SK-N-SH treated with all-trans-retinoic acid at 6 μM for 48 hours (cell line): ENCODE data around the gene KRT72.

ENCODE experiments used
- ATAC-seq: fragments of 200-7000 bp; cut with Tn5 transposase; 3 replicates; pipeline ENCODE4 v1.9.1; 2020; ENCODE audit warnings: mild to moderate bottlenecking, moderate library complexity
- ARNTL ChIP-seq: fragments of 450-650 bp; formaldehyde crosslinking; IDR thresholded peaks from 2 replicates; pipeline ENCODE4 v1.5.0; 2020; ENCODE audit warnings: low read depth, mild to moderate bottlenecking, moderate library complexity, borderline replicate concordance
- BACH2 ChIP-seq: fragments of 250-450 bp; sonication (Bioruptor Pico); IDR thresholded peaks from 2 replicates; pipeline ENCODE4 v1.9.0; 2021; ENCODE audit warnings: mild to moderate bottlenecking, borderline replicate concordance
- CSDC2 ChIP-seq: fragments of 250-450 bp; sonication (Bioruptor Pico); IDR thresholded peaks from 2 replicates; pipeline ENCODE4 v1.5.0; 2020; ENCODE audit warnings: mild to moderate bottlenecking, moderate library complexity
- ESRRG ChIP-seq: fragments of 250-450 bp; sonication (Bioruptor Pico); IDR thresholded peaks from 2 replicates; pipeline ENCODE4 v1.6.1; 2021; ENCODE audit warnings: mild to moderate bottlenecking
- GLIS3 ChIP-seq: fragments of 250-450 bp; sonication (Bioruptor Pico); IDR thresholded peaks from 2 replicates; pipeline ENCODE4 v1.5.0; 2020; ENCODE audit warnings: mild to moderate bottlenecking, moderate library complexity
- ISL1 ChIP-seq: fragments of 250-450 bp; sonication (Bioruptor Pico); IDR thresholded peaks from 2 replicates; pipeline ENCODE4 v2.1.2; 2022; ENCODE audit warnings: mild to moderate bottlenecking, moderate library complexity
- PPARA ChIP-seq: fragments of 250-450 bp; sonication (Bioruptor Pico); IDR thresholded peaks from 2 replicates; pipeline ENCODE4 v1.5.0; 2020; ENCODE audit warnings: mild to moderate bottlenecking, borderline replicate concordance
- RARB ChIP-seq: fragments of 250-450 bp; sonication (Bioruptor Pico); IDR thresholded peaks from 2 replicates; pipeline ENCODE4 v1.8.0; 2021; ENCODE audit warnings: mild to moderate bottlenecking, moderate library complexity
- SNAI2 ChIP-seq: fragments of 250-450 bp; sonication (Bioruptor Pico); IDR thresholded peaks from 2 replicates; pipeline ENCODE4 v1.5.0; 2020; ENCODE audit warnings: mild to moderate bottlenecking, moderate library complexity
- TCF4 ChIP-seq: fragments of 250-450 bp; sonication (Bioruptor Pico); IDR thresholded peaks from 2 replicates; pipeline ENCODE4 v1.8.0; 2021; ENCODE audit warnings: mild to moderate bottlenecking, moderate library complexity, borderline replicate concordance
- TOX ChIP-seq: fragments of 250-450 bp; sonication (Bioruptor Pico); IDR thresholded peaks from 2 replicates; pipeline ENCODE4 v1.8.0; 2021; ENCODE audit warnings: mild to moderate bottlenecking, moderate library complexity, borderline replicate concordance
- ZC3H10 ChIP-seq: fragments of 250-450 bp; sonication (Bioruptor Pico); IDR thresholded peaks from 2 replicates; pipeline ENCODE4 v1.5.1; 2021; ENCODE audit warnings: mild to moderate bottlenecking, moderate library complexity
- ZFP3 ChIP-seq: fragments of 250-450 bp; sonication (Bioruptor Pico); IDR thresholded peaks from 2 replicates; pipeline ENCODE4 v1.5.0; 2020; ENCODE audit warnings: mild to moderate bottlenecking, moderate library complexity
- ZFP30 ChIP-seq: fragments of 450-650 bp; formaldehyde crosslinking; IDR thresholded peaks from 2 replicates; pipeline ENCODE4 v1.5.0; 2022; ENCODE audit warnings: mild to moderate bottlenecking, moderate library complexity
- ZNF565 ChIP-seq: fragments of 450-650 bp; formaldehyde crosslinking; conservative IDR thresholded peaks from 2 replicates; pipeline ENCODE4 v1.5.0; 2020; ENCODE audit warnings: low read depth, mild to moderate bottlenecking, moderate library complexity
- ZNF70 ChIP-seq: fragments of 450-650 bp; formaldehyde crosslinking; IDR thresholded peaks from 2 replicates; pipeline ENCODE4 v1.5.0; 2020; ENCODE audit warnings: mild to moderate bottlenecking, moderate library complexity
- ZNF8 ChIP-seq: fragments of 450-650 bp; formaldehyde crosslinking; IDR thresholded peaks from 2 replicates; pipeline ENCODE4 v1.5.0; 2020; ENCODE audit warnings: mild to moderate bottlenecking, moderate library complexity
- TF ChIP-seq, protein P1 (sequence below): fragments of 250-450 bp; sonication (Bioruptor Pico); IDR thresholded peaks from 2 replicates; pipeline ENCODE4 v1.8.0; 2020; ENCODE audit warnings: mild to moderate bottlenecking, moderate library complexity, borderline replicate concordance
- TF ChIP-seq, protein P2 (sequence below): fragments of 250-450 bp; sonication (Bioruptor Pico); IDR thresholded peaks from 2 replicates; pipeline ENCODE4 v1.5.1; 2020; ENCODE audit warnings: low read depth, mild to moderate bottlenecking, moderate library complexity
- TF ChIP-seq, protein P3 (sequence below): fragments of 250-450 bp; sonication (Bioruptor Pico); IDR thresholded peaks from 2 replicates; pipeline ENCODE4 v1.5.1; 2021; ENCODE audit warnings: mild to moderate bottlenecking, moderate library complexity
- TF ChIP-seq, protein P4 (sequence below): fragments of 250-450 bp; sonication (Bioruptor Pico); IDR thresholded peaks from 2 replicates; pipeline ENCODE4 v1.8.0; 2021; ENCODE audit warnings: low read depth, mild to moderate bottlenecking, moderate library complexity, borderline replicate concordance
- TF ChIP-seq, protein P5 (sequence below): fragments of 250-450 bp; sonication (Bioruptor Pico); IDR thresholded peaks from 2 replicates; pipeline ENCODE4 v1.5.0; 2020; ENCODE audit warnings: mild to moderate bottlenecking, moderate library complexity

Gene KRT72

DNA sequence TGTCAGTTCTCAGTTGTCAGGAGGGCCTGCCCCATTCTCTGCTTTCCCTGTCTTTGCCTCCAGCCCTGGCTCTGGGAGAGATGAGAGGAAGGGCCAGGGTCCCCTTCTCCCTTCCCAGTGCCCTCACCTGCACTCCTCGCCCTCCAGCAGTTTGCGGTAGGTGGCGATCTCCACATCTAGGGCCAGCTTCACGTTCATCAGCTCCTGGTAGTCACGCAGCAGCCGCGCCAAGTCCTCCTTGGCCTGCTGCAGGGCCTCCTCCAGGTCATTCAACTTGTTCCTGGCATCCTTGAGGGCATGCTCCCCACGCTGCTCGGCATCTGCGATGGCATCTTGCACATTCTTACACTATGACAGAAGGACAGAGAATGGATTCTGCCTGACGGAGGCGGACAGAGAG lies 45.4 kb upstream of the KRT72 start:
- no peak for ATAC-seq
- TF ChIP-seq ZNF8 (CRISPR knock-in tag) (no peak), ZNF565 (CRISPR knock-in tag) (no peak), TOX (CRISPR knock-in tag) (no peak), ESRRG (no peak), BACH2 (CRISPR knock-in tag) (no peak), TCF4 (CRISPR knock-in tag) (no peak), ARNTL (CRISPR knock-in tag) (no peak), ZFP30 (CRISPR knock-in tag) (no peak), ZNF70 (CRISPR knock-in tag) (no peak), GLIS3 (CRISPR knock-in tag) (no peak), ZC3H10 (CRISPR knock-in tag) (no peak), RARB (CRISPR knock-in tag) (no peak), PPARA (CRISPR knock-in tag) (no peak), SNAI2 (CRISPR knock-in tag) (no peak), ZFP3 (CRISPR knock-in tag) (no peak)
- TF ChIP-seq, protein P1, sequence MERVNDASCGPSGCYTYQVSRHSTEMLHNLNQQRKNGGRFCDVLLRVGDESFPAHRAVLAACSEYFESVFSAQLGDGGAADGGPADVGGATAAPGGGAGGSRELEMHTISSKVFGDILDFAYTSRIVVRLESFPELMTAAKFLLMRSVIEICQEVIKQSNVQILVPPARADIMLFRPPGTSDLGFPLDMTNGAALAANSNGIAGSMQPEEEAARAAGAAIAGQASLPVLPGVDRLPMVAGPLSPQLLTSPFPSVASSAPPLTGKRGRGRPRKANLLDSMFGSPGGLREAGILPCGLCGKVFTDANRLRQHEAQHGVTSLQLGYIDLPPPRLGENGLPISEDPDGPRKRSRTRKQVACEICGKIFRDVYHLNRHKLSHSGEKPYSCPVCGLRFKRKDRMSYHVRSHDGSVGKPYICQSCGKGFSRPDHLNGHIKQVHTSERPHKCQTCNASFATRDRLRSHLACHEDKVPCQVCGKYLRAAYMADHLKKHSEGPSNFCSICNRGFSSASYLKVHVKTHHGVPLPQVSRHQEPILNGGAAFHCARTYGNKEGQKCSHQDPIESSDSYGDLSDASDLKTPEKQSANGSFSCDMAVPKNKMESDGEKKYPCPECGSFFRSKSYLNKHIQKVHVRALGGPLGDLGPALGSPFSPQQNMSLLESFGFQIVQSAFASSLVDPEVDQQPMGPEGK (CRISPR knock-in tag), result no peak
- TF ChIP-seq, protein P2, sequence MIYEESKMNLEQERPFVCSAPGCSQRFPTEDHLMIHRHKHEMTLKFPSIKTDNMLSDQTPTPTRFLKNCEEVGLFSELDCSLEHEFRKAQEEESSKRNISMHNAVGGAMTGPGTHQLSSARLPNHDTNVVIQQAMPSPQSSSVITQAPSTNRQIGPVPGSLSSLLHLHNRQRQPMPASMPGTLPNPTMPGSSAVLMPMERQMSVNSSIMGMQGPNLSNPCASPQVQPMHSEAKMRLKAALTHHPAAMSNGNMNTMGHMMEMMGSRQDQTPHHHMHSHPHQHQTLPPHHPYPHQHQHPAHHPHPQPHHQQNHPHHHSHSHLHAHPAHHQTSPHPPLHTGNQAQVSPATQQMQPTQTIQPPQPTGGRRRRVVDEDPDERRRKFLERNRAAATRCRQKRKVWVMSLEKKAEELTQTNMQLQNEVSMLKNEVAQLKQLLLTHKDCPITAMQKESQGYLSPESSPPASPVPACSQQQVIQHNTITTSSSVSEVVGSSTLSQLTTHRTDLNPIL, result no peak
- TF ChIP-seq, protein P3, sequence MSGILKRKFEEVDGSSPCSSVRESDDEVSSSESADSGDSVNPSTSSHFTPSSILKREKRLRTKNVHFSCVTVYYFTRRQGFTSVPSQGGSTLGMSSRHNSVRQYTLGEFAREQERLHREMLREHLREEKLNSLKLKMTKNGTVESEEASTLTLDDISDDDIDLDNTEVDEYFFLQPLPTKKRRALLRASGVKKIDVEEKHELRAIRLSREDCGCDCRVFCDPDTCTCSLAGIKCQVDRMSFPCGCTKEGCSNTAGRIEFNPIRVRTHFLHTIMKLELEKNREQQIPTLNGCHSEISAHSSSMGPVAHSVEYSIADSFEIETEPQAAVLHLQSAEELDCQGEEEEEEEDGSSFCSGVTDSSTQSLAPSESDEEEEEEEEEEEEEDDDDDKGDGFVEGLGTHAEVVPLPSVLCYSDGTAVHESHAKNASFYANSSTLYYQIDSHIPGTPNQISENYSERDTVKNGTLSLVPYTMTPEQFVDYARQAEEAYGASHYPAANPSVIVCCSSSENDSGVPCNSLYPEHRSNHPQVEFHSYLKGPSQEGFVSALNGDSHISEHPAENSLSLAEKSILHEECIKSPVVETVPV (CRISPR knock-in tag), result no peak
- TF ChIP-seq, protein P4, sequence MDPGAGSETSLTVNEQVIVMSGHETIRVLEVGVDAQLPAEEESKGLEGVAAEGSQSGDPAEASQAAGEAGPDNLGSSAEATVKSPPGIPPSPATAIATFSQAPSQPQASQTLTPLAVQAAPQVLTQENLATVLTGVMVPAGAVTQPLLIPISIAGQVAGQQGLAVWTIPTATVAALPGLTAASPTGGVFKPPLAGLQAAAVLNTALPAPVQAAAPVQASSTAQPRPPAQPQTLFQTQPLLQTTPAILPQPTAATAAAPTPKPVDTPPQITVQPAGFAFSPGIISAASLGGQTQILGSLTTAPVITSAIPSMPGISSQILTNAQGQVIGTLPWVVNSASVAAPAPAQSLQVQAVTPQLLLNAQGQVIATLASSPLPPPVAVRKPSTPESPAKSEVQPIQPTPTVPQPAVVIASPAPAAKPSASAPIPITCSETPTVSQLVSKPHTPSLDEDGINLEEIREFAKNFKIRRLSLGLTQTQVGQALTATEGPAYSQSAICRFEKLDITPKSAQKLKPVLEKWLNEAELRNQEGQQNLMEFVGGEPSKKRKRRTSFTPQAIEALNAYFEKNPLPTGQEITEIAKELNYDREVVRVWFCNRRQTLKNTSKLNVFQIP (CRISPR knock-in tag), result no peak
- TF ChIP-seq, protein P5, sequence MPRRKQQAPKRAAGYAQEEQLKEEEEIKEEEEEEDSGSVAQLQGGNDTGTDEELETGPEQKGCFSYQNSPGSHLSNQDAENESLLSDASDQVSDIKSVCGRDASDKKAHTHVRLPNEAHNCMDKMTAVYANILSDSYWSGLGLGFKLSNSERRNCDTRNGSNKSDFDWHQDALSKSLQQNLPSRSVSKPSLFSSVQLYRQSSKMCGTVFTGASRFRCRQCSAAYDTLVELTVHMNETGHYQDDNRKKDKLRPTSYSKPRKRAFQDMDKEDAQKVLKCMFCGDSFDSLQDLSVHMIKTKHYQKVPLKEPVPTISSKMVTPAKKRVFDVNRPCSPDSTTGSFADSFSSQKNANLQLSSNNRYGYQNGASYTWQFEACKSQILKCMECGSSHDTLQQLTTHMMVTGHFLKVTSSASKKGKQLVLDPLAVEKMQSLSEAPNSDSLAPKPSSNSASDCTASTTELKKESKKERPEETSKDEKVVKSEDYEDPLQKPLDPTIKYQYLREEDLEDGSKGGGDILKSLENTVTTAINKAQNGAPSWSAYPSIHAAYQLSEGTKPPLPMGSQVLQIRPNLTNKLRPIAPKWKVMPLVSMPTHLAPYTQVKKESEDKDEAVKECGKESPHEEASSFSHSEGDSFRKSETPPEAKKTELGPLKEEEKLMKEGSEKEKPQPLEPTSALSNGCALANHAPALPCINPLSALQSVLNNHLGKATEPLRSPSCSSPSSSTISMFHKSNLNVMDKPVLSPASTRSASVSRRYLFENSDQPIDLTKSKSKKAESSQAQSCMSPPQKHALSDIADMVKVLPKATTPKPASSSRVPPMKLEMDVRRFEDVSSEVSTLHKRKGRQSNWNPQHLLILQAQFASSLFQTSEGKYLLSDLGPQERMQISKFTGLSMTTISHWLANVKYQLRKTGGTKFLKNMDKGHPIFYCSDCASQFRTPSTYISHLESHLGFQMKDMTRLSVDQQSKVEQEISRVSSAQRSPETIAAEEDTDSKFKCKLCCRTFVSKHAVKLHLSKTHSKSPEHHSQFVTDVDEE (CRISPR knock-in tag), result no peak

DNA sequence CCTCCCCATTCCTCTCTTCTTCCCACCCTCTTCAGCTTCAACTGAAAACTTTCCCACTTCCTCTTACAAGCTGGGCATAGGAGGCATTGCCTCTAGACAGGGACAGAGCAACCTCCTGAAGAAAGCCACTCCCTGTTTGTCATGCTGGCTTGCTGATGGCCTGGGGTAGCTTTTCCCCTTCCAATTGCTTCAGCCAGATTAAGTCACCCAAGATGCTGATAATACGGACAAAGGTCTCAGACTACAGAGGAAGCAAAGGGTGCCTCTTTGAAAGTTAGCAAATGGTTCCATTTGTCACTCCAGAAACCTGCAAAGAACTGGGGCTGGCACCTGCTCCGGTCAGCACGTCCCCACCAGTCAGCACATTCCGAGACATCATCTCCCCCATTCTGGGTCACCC lies 44.7 kb upstream of the KRT72 start:
- ATAC-seq, result no peak

DNA sequence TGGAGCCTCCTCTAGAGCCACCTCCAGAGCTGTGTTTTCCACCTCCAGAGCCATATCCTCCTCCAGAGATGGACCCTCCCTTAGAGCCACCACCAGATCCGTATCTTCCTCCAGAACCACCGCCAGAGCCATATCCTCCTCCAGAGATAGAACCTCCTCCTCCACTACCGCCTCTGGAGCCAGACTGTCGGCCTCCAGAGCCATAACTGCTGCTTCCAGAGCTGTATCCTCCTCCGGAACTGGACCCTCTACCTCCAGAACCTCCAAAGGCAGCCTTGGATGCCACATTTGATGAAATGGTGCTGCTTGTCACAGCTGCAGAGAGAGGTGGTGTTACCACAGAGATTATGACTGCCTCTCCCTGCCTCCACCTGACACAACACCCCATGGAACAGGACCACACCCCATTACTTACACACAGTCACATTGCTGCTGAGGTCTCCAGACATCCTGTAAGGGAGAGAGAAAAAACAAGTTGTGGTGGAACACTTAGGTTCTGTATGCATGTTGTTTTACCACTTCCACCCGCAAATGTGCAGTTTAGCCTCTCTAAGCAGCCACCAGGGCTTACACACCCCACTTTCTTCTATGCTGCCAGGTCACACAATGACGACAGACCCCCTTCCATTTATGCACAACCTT lies 44.0 kb upstream of the KRT72 start:
- TF ChIP-seq ZC3H10 (CRISPR knock-in tag) (no peak), ISL1 (no peak), TOX (CRISPR knock-in tag) (no peak), TCF4 (CRISPR knock-in tag) (no peak), CSDC2 (CRISPR knock-in tag) (no peak)
- TF ChIP-seq, protein P4 (CRISPR knock-in tag), result no peak
- no peak for ATAC-seq

More for the DNA sequence above, 44.7 kb upstream of the KRT72 start:
- TF ChIP-seq TCF4 (CRISPR knock-in tag) (no peak), RARB (CRISPR knock-in tag) (no peak), ESRRG (no peak), SNAI2 (CRISPR knock-in tag) (no peak), ZNF8 (CRISPR knock-in tag) (no peak), CSDC2 (CRISPR knock-in tag) (no peak)
